Subcutaneous adipose tissue (tissue), 4 donors: ENCODE results near the gene OR51G1. TPM values are rescaled to one million over a fixed set of nuclear protein-coding genes. Genes with fewer than 3 reads are reported as not detected.

Experiments used
- total RNA-seq, 4 donors: library from RNA; depleted of rRNA; stranded (reverse); fragments of >200 nt; gene quantifications; one replicate each; pipeline ENCODE4 v1.1.0, GENCODE V29; 2016
- TF ChIP-seq, protein P1 (sequence below): fragments of 450-650 bp; IDR thresholded peaks from one replicate; pipeline ENCODE4 v1.5.1; 2016; ENCODE audit warnings: low read depth, mild to moderate bottlenecking, control low read depth, antibody characterized with exemption, moderate library complexity

OR51G1 gene
- total RNA-seq, 4 donors from 2014 or later: not detected

DNA sequence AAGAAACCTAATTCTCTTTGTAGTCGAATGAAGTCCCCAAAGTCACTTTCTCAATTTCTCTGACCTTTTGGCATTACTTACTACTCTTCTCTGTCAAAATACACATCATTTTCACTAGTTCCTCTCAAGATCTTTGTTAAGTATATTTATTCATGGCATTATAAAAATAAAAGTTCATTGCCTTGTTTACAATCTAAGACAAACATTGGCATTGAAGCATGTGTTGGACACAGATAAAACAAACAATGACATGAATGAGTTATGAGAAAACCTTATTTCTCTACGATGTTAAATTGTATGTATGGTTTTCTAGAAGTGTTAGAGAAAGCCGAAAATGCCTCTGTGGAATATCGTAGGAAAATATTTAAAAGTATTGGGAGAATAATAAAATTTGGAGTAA is 8.6 kb upstream of the OR51G1 start:
- TF ChIP-seq, protein P1, sequence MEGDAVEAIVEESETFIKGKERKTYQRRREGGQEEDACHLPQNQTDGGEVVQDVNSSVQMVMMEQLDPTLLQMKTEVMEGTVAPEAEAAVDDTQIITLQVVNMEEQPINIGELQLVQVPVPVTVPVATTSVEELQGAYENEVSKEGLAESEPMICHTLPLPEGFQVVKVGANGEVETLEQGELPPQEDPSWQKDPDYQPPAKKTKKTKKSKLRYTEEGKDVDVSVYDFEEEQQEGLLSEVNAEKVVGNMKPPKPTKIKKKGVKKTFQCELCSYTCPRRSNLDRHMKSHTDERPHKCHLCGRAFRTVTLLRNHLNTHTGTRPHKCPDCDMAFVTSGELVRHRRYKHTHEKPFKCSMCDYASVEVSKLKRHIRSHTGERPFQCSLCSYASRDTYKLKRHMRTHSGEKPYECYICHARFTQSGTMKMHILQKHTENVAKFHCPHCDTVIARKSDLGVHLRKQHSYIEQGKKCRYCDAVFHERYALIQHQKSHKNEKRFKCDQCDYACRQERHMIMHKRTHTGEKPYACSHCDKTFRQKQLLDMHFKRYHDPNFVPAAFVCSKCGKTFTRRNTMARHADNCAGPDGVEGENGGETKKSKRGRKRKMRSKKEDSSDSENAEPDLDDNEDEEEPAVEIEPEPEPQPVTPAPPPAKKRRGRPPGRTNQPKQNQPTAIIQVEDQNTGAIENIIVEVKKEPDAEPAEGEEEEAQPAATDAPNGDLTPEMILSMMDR: no peak

DNA sequence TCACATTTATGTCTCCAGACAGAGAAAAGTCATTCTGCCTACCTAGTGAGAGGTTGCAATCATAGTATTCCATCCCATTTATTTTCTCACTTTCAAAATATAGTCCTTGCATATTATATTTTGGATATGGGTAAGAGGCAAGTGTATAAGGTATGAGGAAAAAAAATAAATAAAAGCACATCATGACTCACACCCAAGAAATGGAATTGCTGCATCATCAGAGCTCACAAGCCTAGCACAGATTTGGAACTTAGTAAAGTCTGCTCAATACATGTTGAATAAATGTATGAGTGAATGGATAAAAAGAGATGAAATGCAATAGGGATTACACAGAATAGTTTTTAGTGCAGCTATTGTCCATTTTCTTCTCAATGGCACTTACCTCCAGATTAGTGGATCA is 2.5 kb upstream of the OR51G1 start:
- TF ChIP-seq, protein P1: no peak

DNA sequence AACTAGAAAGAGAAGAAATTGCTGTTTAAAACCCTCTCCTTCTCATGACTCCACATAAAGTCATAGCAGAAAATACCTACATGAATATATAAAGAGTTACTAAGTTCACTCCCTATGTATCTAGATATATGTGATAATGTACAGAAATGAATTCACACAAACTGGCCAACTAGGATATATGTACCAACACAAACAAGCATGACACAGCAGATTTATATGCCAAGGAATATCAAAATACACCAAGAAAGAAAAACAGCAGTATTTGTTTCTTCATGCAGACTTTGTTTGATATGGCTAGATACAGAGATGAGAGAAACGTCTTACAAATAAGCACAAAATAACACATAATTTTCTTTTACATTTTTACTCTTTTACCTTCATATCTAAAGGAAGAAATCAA is 1.8 kb downstream of the OR51G1 start:
- TF ChIP-seq, protein P1: no peak

DNA sequence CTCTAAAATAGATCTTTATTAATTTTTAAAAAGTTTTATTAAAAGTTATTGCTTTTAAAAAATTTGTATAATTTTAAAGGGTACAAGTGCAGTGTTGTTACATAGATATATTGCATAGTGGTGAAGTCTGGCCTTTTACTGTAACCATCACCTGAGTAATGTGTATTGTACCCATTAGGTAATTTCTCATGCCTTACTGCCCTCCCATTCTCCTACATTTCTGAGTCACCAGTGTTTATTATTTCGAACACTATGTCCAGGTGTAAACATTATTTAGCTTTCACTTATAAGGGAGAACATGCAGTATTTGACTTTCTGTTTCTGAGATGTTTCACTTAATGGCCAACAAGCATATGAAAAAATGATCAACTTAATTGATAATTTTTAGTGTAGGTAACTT is 2.3 kb downstream of the OR51G1 start:
- TF ChIP-seq, protein P1: no peak

DNA sequence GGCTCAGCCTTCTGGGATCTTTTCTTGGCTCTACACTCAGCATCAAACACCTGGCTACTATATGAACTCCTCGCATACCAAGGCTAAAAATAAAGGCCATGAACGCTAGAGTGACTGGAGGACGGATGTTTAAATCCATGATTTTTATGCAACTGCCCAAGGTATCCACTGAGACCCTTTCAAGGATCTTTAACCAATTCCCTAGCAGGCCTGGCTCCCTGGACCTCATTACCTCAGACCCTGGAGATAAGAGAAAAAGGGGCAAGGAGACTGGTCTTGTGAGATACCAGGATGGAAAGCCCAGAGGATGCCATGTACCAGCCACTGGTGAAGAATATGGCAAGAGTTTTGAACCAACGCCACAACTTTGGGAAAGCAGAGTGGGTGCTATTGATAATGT is 4.9 kb downstream of the OR51G1 start, which contains the start of gene OR51G2:
Gene OR51G2 (minus strand): TSS at position 101 of the 400 bp plus-strand sequence. CDS start 3,687 bp downstream, outside the sequence.
- TF ChIP-seq, protein P1: no peak

- TF ChIP-seq, protein P1: no peak
Observed at GRCh38 chr11:4916581-4916980, 7.6 kb downstream of the OR51G1 start.

DNA sequence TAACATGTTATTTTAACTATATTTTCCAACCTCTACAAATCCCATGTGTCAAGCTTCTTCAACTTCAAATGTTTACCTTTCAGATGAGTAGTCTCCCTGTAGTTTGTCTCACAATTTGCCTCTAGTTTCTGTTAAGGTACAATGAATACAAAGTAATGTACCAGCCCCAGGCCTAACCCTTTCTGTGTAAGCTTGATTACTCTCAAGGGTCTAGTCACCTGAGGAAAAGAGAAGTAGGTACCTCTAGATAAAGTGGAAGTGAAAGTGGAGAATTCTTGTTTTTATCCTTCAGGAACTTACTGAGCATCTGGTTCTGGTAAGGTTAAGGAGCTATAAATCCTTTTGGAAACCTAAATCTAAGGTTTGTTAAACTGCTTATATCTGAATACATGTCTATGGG is 20.7 kb downstream of the OR51G1 start, which contains the start of gene OR51A7:
Gene OR51A7 (plus strand): TSS at position 300 of the 400 bp plus-strand sequence. CDS start 3,587 bp downstream, outside the sequence.
- TF ChIP-seq, protein P1: no peak
